Kidney epithelial cell (primary cell): Measurements from ENCODE around the gene AMZ1. TPM values are rescaled to one million over a fixed set of nuclear protein-coding genes. Genes with fewer than 3 reads are reported as not detected.
"Not testable (repeated sequence)": the region's sequence is repeated elsewhere in the genome, so short reads cannot be mapped to it uniquely, and the experiment has no call there.

Experiments used
- DNase-seq: peaks from one replicate; pipeline ENCODE4 v3.0.0-alpha.2; 2010; ENCODE audit warnings: low read depth
- H3K27me3 ChIP-seq: 2 replicates; pipeline ENCODE4 v1.6.0; 2011; ENCODE audit warnings: low read length; ENCODE audit not compliant: control insufficient read depth, insufficient read depth
- H3K36me3 ChIP-seq: 2 replicates; pipeline ENCODE4 v1.5.1; 2011; ENCODE audit warnings: low read length; ENCODE audit not compliant: control insufficient read depth, insufficient read depth
- H3K4me3 ChIP-seq: 2 replicates; pipeline ENCODE4 v1.5.1; 2011; ENCODE audit warnings: low read depth, mild to moderate bottlenecking, control low read depth, low read length
- total RNA-seq: library from RNA; depleted of rRNA; stranded (reverse); fragments of >200 nt; gene quantifications from 2 replicates; pipeline ENCODE4 v1.2.3, GENCODE V29; 2015
- TF ChIP-seq, protein P1 (sequence below): IDR thresholded peaks from 2 replicates; pipeline ENCODE4 v1.5.1; 2011; ENCODE audit warnings: mild to moderate bottlenecking, moderate library complexity, low read length, control low read depth, inconsistent platforms; ENCODE audit not compliant: insufficient read depth, poor library complexity, severe bottlenecking

The AMZ1 gene
- total RNA-seq, 1 donor from 2014 or later: 2.8 TPM

DNA sequence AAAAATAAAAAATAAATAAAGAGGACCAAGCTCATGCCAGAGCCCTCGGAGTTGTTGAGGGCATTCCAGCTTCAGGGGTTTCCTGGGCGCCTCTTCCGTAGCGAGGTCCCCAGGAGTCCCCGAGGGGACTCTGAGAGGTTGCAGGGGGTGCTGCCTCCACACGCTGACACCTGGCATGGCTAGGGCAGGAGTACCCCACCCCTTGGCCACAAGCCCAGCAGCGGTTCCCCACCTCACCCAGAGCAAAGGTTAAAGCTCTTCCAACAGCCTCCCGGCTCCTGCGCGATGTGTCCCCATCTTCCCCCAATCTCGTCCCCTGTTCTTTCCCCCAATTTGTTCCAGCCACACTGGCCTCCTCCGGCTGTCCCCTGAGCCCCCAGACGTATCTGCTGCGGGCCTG, 4.5 kb downstream of the AMZ1 start:
- Histone ChIP-seq H3K4me3 (no peak overlapping the region), H3K36me3 (no peaks in the 10 kb centered on the region), H3K27me3 (peaks cover 9% of the 10 kb centered on the region)
- DNase-seq: no peak
- TF ChIP-seq, protein P1, sequence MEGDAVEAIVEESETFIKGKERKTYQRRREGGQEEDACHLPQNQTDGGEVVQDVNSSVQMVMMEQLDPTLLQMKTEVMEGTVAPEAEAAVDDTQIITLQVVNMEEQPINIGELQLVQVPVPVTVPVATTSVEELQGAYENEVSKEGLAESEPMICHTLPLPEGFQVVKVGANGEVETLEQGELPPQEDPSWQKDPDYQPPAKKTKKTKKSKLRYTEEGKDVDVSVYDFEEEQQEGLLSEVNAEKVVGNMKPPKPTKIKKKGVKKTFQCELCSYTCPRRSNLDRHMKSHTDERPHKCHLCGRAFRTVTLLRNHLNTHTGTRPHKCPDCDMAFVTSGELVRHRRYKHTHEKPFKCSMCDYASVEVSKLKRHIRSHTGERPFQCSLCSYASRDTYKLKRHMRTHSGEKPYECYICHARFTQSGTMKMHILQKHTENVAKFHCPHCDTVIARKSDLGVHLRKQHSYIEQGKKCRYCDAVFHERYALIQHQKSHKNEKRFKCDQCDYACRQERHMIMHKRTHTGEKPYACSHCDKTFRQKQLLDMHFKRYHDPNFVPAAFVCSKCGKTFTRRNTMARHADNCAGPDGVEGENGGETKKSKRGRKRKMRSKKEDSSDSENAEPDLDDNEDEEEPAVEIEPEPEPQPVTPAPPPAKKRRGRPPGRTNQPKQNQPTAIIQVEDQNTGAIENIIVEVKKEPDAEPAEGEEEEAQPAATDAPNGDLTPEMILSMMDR: no peak

DNA sequence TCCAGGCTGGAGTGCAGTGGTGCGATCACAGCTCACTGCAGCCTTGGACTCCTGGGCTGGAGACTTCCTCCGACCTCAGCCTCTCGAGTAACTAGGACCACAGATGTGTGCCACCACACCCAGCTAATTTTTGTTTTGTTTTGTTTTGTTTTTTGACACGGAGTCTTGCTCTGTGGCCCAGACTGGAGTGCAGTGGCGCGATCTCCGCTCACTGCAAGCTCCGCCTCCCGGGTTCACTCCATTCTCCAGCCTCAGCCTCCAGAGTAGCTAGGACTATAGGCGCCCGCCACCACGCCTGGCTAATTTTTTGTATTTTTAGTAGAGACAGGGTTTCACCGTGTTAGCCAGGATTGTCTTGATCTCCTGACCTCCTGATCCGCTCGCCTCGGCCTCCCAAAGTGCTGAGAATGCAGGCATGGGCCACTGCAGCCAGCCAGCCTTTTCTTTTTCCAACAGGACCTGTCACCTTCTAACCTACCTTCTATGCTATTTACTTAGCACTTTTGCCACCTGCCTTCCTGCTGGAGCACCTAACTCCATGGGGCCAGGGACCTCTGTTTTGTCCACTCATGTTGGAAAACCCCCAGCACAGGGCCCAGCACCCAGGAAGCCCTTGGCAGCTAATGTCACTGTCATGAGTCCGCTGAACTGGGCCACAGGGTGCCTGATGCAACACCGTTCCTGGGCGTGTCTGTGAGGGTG, 5.6 kb downstream of the AMZ1 start:
- not testable (repeated sequence) for DNase-seq, H3K27me3 ChIP-seq, H3K4me3 ChIP-seq, H3K36me3 ChIP-seq

DNA sequence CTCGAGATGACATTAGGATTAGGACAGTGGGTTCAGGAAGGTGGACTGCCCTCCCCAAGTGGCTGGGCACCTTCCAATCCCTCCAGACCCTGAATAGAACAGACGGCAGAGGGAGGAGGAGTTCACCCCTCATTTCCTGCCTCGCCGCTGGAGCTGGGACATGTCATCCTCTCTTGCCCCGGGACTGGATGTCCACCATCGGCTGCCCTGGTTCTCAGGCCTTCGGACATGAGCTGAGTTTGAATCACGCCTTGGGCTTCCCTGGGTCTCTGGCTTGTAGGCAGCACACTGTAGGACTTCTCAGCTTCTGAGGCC, 6.1 kb downstream of the AMZ1 start:
- H3K36me3 ChIP-seq, H3K4me3 ChIP-seq, H3K27me3 ChIP-seq, DNase-seq: not testable (repeated sequence)

DNA sequence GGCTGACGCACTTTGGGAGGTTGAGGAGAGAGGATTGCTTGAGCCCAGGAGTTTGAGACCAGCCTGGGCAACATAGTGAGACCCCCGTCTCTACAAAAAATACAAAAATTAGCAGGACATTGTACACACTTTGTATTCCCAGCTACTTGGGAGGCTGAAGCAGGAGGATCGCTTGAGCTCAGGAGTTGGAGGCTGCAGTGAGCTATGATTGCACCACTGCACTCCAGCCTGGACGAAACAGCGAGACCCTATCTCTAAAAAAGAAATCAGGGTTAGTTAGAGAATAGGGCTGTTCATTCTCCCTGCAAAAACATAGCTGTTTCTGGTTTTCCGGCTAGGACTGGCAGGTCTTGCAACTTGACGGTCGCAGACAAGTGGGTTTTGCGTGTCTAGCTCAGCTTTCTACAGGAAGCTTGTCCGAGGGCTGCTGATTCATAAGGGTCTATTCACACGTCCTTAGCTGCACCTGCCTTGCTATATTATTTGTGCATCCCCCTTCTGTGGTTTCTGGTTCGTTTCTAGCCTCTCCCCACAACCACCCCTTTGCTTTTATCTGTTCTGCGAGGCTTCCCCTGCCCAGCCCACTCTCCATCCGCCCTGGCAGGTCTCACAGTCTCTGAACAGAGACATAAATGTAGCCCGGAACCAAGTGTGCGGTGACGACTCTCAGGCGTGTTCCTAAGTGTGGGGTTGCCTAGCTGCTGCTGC, 10.7 kb downstream of the AMZ1 start:
- no peaks in the 10 kb centered on the region for H3K36me3 ChIP-seq
- H3K4me3 ChIP-seq: no peak overlapping the region
- DNase-seq: no peak
- no peaks in the 10 kb centered on the region for H3K27me3 ChIP-seq
- TF ChIP-seq, protein P1: no peak

DNA sequence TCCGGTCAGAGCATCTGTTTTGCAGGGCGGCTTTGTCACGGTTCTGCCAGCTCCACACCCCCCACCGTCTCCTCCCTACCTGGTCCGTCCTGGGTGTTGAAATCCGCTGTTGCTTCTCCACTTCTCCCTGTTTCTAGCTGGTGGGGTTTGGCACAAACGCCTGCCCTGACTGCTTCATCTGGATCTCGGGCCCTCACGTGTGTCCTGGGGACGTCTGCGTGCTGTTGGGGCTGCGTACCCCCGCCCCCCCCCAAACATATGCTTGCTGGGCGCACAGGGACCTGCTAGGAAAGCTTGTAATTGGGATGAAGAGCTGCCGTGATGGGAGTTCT, 11.3 kb downstream of the AMZ1 start:
- no peak for DNase-seq
- TF ChIP-seq, protein P1: no peak
- Histone ChIP-seq H3K27me3 (no peaks in the 10 kb centered on the region), H3K4me3 (no peak overlapping the region), H3K36me3 (no peaks in the 10 kb centered on the region)

DNA sequence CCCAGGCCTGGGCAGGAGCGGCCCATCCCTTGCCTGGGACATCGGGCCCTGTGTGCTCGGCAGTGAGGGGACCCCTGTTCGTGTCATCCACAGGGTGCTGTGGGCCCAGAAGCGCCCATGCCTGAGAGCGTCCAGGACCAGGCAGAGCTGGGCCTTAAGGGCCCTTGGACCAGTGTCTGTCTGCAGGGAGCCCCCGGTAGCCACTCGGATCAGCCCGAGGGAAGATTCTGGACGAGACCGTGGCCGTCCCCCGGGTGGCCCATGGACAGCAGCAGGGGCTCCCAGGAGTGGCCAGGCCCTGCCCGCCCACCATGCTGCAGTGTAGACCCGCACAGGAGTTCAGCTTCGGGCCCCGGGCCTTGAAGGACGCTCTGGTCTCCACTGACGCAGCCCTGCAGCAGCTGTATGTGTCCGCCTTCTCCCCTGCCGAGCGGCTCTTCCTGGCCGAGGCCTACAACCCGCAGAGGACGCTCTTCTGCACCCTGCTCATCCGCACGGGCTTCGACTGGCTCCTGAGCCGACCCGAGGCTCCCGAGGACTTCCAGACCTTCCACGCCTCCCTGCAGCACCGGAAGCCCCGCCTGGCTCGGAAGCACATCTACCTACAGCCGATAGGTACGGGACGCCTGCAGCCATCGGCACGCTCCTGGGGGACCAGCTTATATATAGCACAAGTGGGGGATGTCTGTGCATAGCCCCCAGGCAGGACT, 12.3 kb downstream of the AMZ1 start:
- DNase-seq: no peak
- TF ChIP-seq, protein P1: no peak
- Histone ChIP-seq H3K27me3 (no peaks in the 10 kb centered on the region), H3K36me3 (no peaks in the 10 kb centered on the region), H3K4me3 (no peak overlapping the region)
